Loucy (cell line): Measurements from ENCODE around the gene MAPK8.
A peak's percentile ranks its signal among the peaks of the same experiment; 100 is the strongest.
"Not testable (repeated sequence)": the region's sequence is repeated elsewhere in the genome, so short reads cannot be mapped to it uniquely, and the experiment has no call there.

Experiments used
- H2AFZ ChIP-seq: fragments of 200-600 bp; sonication (generic); 2 replicates; pipeline ENCODE4 v1.6.0; 2016; ENCODE audit warnings: antibody characterized with exemption, mild to moderate bottlenecking, low read length, moderate library complexity
- H3F3A ChIP-seq: fragments of 200-600 bp; 2 replicates; pipeline ENCODE4 v1.6.0; 2016; ENCODE audit warnings: antibody characterized with exemption, low read depth, mild to moderate bottlenecking
- H3K27me3 ChIP-seq: fragments of 200-600 bp; sonication (generic); 2 replicates; pipeline ENCODE4 v1.6.1; 2014; ENCODE audit warnings: low read length, mild to moderate bottlenecking; ENCODE audit not compliant: insufficient read depth, poor library complexity, severe bottlenecking
- H3K36me3 ChIP-seq: fragments of 200-600 bp; sonication (generic); 2 replicates; pipeline ENCODE4 v1.6.1; 2016; ENCODE audit warnings: low read length; ENCODE audit not compliant: insufficient read depth
- H3K4me1 ChIP-seq: fragments of 200-600 bp; sonication (generic); 2 replicates; pipeline ENCODE4 v1.5.1; 2014; ENCODE audit warnings: low read length, mild to moderate bottlenecking; ENCODE audit not compliant: insufficient read depth, poor library complexity, severe bottlenecking
- H3K4me2 ChIP-seq: fragments of 200-600 bp; sonication (generic); 2 replicates; pipeline ENCODE4 v1.6.0; 2014; ENCODE audit warnings: antibody characterized with exemption, low read length, low read depth, mild to moderate bottlenecking; ENCODE audit not compliant: poor library complexity, severe bottlenecking
- H3K4me3 ChIP-seq: fragments of 200-600 bp; sonication (generic); 2 replicates; pipeline ENCODE4 v1.5.1; 2014; ENCODE audit warnings: low read length, mild to moderate bottlenecking, mixed read lengths; ENCODE audit not compliant: poor library complexity, severe bottlenecking
- H3K79me2 ChIP-seq: fragments of 200-600 bp; sonication (generic); 2 replicates; pipeline ENCODE4 v1.6.1; 2014; ENCODE audit warnings: low read length; ENCODE audit not compliant: insufficient read depth
- H3K9ac ChIP-seq: fragments of 200-600 bp; sonication (generic); 2 replicates; pipeline ENCODE4 v1.6.0; 2014; ENCODE audit warnings: mild to moderate bottlenecking, low read depth, low read length, moderate library complexity; ENCODE audit not compliant: poor library complexity, severe bottlenecking
- H3K9me2 ChIP-seq: fragments of 200-600 bp; sonication (generic); replicated peaks from 2 replicates; pipeline ENCODE4 v1.6.1; 2016; ENCODE audit warnings: low read depth, low read length, mixed read lengths
- H3K9me3 ChIP-seq: fragments of 200-600 bp; sonication (generic); 2 replicates; pipeline ENCODE4 v1.6.1; 2014; ENCODE audit warnings: mild to moderate bottlenecking, antibody characterized with exemption, low read length, low read depth; ENCODE audit not compliant: insufficient read depth
- H4K20me1 ChIP-seq: fragments of 200-600 bp; sonication (generic); 2 replicates; pipeline ENCODE4 v1.6.0; 2014; ENCODE audit warnings: antibody characterized with exemption, low read length, mild to moderate bottlenecking; ENCODE audit not compliant: insufficient read depth, poor library complexity, severe bottlenecking
- EZH2phosphoT487 ChIP-seq: fragments of 200-600 bp; IDR thresholded peaks from 2 replicates; pipeline ENCODE4 v1.6.1; 2018; ENCODE audit warnings: antibody characterized with exemption, mild to moderate bottlenecking, moderate library complexity, borderline replicate concordance
- TF ChIP-seq, protein P1 (sequence below): fragments of 200-600 bp; sonication (generic); conservative IDR thresholded peaks from 2 replicates; pipeline ENCODE4 v1.5.1; 2014; ENCODE audit warnings: mild to moderate bottlenecking, antibody characterized with exemption, low read length

MAPK8 gene

GRCh38 chr10:48346248-48346647, 39.8 kb downstream of the MAPK8 start:
- not testable (repeated sequence) for H3K9ac ChIP-seq, H3K27me3 ChIP-seq, H3K4me2 ChIP-seq, H3K4me1 ChIP-seq, H3K9me3 ChIP-seq, H2AFZ ChIP-seq, H4K20me1 ChIP-seq, H3F3A ChIP-seq, H3K4me3 ChIP-seq, H3K9me2 ChIP-seq, H3K36me3 ChIP-seq
- TF ChIP-seq, protein P1, sequence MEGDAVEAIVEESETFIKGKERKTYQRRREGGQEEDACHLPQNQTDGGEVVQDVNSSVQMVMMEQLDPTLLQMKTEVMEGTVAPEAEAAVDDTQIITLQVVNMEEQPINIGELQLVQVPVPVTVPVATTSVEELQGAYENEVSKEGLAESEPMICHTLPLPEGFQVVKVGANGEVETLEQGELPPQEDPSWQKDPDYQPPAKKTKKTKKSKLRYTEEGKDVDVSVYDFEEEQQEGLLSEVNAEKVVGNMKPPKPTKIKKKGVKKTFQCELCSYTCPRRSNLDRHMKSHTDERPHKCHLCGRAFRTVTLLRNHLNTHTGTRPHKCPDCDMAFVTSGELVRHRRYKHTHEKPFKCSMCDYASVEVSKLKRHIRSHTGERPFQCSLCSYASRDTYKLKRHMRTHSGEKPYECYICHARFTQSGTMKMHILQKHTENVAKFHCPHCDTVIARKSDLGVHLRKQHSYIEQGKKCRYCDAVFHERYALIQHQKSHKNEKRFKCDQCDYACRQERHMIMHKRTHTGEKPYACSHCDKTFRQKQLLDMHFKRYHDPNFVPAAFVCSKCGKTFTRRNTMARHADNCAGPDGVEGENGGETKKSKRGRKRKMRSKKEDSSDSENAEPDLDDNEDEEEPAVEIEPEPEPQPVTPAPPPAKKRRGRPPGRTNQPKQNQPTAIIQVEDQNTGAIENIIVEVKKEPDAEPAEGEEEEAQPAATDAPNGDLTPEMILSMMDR, result 0 out of 2 replicates have a peak, but pooled peaks have one; percentile 13
- H3K79me2 ChIP-seq, result peaks cover 44% of the 10 kb centered on the region

DNA sequence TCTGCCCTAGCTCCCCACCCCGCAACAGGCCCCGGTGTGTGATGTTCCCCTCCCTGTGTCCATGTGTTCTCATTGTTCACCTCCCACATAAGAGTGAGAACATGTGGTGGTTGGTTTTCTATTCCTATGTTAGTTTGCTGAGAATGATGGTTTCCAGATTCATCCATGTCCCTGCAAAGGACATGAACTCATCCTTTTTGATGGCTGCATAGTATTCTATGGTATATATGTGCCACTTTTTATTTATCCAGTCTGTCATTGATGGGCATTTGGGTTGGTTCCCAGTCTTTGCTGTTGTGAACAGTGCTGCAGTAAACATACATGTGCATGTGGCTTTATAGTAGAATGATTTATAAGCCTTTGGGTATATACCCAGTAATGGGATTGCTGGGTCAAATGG, 41.1 kb downstream of the MAPK8 start:
- not testable (repeated sequence) for H3F3A ChIP-seq, H3K27me3 ChIP-seq, H3K9me3 ChIP-seq, H3K4me2 ChIP-seq, H3K4me1 ChIP-seq, H3K9me2 ChIP-seq, H3K9ac ChIP-seq, H3K4me3 ChIP-seq, H4K20me1 ChIP-seq, H3K36me3 ChIP-seq, H2AFZ ChIP-seq
- H3K79me2 ChIP-seq, result peaks cover 49% of the 10 kb centered on the region

GRCh38 chr10:48347943-48348342, 41.5 kb downstream of the MAPK8 start:
- H4K20me1 ChIP-seq, H3K9me3 ChIP-seq, H3K4me2 ChIP-seq, H2AFZ ChIP-seq, H3K4me1 ChIP-seq, H3K36me3 ChIP-seq, H3K9me2 ChIP-seq, H3K27me3 ChIP-seq, H3K4me3 ChIP-seq, H3K9ac ChIP-seq, H3F3A ChIP-seq: not testable (repeated sequence)
- peaks cover 49% of the 10 kb centered on the region for H3K79me2 ChIP-seq

- Histone ChIP-seq H3K9me3 (peaks cover 3% of the 10 kb centered on the region; the same call in 1 of the 2 replicates), H3K4me2 (no peak overlapping the region), H3K4me3 (no peak overlapping the region), H2AFZ (no peak overlapping the region), H3F3A (no peaks in the 10 kb centered on the region), H3K9me2 (no peaks in the 10 kb centered on the region), H3K79me2 (peaks cover 33% of the 10 kb centered on the region), H4K20me1 (no peaks in the 10 kb centered on the region), H3K27me3 (no peaks in the 10 kb centered on the region), H3K9ac (no peak overlapping the region), H3K36me3 (no peaks in the 10 kb centered on the region), H3K4me1 (no peaks in the 10 kb centered on the region)
- TF ChIP-seq, protein P1, result no peak
- TF ChIP-seq EZH2phosphoT487, result no peak
Observed at GRCh38 chr10:48353246-48353645, 46.8 kb downstream of the MAPK8 start.
